GM19468 (cell line): Measurements from ENCODE around the gene TUBB8B.
"Not testable (repeated sequence)": the region's sequence is repeated elsewhere in the genome, so short reads cannot be mapped to it uniquely, and the experiment has no call there.

Experiments
- ATAC-seq: cut with Tn5 transposase; IDR thresholded peaks from one replicate; pipeline ENCODE4 v1.9.1; 2021; ENCODE audit warnings: mild to moderate bottlenecking, moderate library complexity, moderate number of reproducible peaks; ENCODE audit not compliant: unreplicated experiment; ENCODE audit errors: extremely low read depth

TUBB8B gene

DNA sequence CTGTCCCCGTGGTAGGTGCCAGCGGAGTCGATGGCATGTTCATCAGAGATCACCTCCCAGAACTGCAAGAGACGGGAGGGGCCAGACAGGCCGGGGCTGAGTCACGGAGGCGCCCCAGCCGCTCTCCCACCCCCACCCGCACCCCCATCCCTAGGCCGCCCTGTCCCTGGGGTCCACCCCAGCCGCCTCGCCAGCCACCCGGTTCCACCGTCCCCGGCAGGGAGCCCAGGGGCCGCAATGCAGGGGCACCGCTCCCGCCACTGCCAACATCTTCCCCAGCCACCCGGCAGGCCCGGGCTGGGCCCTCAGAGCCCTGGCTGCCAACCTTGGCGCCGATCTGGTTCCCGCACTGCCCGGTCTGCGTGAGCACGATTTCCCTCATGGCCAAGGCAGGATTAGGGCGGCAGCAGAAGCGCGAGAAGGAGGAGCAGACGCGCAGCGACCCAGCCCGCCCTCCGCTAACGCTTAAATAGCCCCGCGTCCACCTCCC is at the start of gene TUBB8B:
TSS of gene TUBB8B (minus strand) at position 440 of the 490 bp plus-strand sequence. CDS start at position 382, 58 bp downstream.
- ATAC-seq, result not testable (repeated sequence)

GRCh38 chr18:97252-97914 is 48.0 kb upstream of the TUBB8B start:
- ATAC-seq, result peak; percentile 97

DNA sequence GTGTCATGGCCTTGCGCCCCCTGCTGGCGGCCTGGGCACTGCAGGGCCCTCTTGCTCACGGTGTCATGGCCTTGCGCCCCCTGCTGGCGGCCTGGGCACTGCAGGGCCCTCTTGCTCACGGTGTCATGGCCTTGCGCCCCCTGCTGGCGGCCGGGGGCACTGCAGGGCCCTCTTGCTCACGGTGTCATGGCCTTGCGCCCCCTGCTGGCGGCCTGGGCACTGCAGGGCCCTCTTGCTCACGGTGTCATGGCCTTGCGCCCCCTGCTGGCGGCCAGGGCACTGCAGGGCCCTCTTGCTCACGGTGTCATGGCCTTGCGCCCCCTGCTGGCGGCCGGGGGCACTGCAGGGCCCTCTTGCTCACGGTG is 47.3 kb upstream of the TUBB8B start:
- ATAC-seq, result not testable (repeated sequence)

DNA sequence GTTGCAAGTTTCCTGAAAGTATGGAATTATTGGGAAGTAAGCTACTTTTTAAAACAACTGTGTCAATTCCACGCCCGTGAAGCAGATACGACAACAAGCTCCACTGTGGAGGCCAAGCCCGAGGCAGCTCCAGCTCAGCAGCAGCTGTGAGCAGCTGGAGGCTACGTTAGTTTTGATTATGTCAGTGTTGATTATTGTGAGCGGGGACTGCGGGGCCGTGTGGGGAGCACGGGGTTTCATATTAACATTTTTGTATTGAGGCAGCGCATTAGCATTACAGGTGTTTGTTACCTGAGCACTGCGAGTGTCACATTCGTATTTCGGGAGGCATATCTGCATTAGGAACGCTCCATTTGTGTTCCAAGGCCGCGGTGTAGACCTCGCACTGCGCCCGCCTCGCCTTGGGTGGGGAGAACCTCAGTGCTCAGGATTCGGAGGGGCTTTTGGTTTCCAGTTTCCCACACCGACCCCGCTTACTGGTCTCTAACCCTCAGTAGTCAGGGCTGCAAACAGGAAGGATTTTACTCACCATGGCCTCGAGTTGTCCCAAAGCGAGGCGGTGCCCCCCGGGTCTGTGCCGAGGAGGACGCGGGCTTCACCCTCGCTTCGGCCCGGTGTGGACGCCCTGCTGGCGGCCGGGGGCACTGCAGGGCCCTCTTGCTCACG is 46.8 kb upstream of the TUBB8B start:
- not testable (repeated sequence) for ATAC-seq

DNA sequence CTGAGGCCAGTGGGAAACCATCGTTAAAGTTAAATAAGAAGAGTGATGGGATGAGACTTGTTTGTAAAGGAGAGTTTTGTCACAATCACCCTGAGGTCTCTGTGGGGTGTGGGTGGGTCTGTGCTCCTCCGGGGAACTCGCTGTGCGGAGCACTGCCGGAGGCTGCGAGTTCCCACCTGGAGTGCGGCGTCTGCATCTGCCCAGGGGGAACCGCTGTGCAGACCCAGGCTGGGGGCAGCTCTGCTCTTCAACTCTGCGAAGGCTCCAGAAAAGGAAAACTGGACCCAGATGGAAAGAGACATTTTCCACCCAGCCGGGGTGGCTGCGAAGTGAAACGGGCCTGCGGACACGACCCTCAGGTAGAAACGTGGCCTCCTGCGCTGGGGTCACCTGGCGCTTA is 46.2 kb upstream of the TUBB8B start:
- ATAC-seq, result not testable (repeated sequence)

GRCh38 chr18:93897-94408 is 44.5 kb upstream of the TUBB8B start:
- ATAC-seq, result not testable (repeated sequence)

DNA sequence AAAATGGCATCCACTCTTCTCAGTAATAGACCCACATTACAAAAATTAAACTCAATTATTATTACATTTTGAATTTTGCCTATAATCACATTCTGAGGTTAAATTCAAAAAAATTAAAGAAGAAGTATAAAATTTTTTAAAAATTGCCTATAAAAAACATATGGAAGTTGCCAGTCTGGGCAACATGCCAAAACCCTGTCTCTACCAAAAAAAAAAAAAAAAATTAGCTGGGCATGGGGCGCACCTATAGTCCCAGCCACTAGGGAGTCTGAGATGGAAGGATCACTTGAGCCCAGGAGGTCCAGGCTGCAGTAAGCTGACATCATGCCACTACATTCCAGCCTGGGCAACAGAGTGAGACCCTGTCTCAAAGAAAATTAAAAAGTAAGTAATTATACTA is 42.1 kb upstream of the TUBB8B start:
- ATAC-seq, result not testable (repeated sequence)

DNA sequence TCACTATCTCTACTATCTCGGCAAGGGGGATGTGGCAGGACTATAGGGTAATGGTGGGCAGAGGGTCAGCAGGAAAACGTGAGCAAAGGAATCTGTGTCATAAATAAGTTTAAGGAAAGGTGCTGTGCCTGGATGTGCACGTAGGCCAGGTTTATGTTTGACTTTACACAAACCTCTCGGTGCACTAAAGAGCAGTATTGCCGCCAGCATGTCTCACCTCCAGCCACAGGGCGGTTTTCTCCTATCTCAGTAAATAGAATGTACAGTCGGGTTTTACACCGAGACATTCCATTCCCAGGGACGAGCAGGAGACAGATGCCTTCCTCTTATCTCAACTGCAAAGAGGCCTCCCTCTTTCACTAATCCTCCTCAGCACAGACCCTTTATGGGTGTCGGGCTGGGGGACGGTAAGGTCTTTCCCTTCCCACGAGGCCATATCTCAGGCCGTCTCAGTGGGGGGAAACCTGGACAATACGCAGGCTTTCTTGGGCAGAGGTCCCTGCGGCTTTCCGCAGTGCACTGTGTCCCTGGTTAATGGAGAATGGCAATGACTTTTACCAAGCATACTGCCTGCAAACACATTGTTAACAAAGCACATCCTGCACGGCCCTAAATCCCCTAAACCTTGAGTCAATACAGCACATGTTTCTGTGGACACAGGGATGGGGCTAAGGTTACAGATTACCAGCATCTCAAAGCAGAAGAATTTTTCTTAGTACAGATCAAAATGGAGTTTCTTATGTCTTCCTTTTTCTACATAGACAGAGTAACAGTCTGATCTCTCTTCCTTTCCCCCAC is 41.2 kb upstream of the TUBB8B start:
- ATAC-seq, result not testable (repeated sequence)

DNA sequence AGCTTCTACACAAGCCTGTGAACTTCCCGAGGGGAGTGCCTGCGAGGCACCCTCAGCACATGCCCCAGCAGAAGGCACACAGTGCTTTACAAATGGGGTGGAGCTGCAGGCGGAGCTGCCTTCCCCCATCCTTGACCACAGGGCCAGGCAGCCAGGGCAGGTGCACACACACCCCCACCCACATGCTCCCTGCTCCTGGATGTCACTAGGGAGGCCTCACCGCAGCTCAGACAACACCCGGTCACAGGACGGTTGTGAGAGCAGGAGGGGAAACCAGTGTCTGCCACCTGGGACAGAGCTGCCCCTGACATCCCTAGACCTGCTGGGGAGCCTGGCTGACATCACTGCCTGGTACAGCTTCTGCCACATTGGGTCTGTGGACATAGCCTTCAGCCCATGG is 39.7 kb upstream of the TUBB8B start:
- ATAC-seq, result not testable (repeated sequence)

DNA sequence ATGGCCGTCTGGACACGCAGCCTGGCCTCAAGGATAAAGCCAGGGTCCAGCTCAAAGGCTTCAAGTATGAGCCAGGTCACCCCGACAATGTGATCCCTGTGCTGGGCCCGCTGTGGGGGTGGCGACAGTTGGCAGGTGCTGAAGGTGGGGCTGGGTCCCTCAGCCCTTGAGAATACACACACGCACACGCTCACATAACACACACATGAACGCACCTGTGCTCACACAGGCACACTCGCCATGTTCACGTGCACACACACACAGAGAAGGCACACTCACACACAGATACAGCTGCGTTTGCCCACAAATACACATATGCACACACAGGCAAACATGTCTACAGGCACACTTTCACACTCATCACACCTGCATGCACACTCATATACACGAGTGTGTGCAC is 35.4 kb upstream of the TUBB8B start:
- not testable (repeated sequence) for ATAC-seq

DNA sequence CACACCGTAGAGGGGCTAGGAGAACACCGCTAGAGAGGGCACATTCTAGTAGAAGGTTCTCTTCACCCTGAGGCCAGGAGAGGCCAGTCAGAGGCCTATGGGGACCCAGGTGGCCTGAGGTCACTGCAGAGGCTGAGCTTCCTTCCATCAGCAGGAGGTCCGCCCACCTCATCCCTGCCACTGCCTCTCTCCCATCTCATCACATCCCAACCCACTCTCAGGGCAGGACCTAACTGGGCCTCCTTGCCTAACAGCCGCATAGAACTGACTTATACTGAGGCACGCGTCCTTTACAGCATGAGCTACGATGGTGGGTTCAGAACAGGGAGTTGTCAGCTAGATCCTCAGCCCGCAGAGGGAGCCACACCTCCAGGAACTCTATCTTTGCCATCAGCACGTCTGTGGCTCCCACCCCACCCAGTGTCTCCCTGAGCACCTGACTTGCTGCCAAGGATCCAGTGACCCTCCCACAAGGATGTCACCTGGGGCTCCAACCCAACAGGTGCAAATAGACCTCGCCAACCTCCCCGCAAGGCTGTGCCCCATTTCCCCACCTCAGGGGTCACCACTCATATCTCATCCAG is 33.3 kb upstream of the TUBB8B start:
- not testable (repeated sequence) for ATAC-seq

DNA sequence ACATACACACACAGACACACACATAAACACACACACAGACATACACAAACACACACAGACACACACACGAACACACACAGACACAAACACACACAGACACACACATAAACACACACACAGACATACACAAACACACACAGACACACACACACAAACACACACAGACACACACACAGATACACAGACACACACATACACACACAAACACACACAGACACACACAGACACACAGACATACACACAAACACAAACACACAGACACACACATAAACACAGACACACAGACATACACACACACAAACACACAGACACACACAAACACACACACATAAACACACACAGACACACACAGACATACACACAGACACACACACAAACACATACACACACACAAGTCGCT is 31.5 kb upstream of the TUBB8B start:
- ATAC-seq, result not testable (repeated sequence)

- ATAC-seq, result not testable (repeated sequence)
Measured at GRCh38 chr18:80202-80601, 30.8 kb upstream of the TUBB8B start.

DNA sequence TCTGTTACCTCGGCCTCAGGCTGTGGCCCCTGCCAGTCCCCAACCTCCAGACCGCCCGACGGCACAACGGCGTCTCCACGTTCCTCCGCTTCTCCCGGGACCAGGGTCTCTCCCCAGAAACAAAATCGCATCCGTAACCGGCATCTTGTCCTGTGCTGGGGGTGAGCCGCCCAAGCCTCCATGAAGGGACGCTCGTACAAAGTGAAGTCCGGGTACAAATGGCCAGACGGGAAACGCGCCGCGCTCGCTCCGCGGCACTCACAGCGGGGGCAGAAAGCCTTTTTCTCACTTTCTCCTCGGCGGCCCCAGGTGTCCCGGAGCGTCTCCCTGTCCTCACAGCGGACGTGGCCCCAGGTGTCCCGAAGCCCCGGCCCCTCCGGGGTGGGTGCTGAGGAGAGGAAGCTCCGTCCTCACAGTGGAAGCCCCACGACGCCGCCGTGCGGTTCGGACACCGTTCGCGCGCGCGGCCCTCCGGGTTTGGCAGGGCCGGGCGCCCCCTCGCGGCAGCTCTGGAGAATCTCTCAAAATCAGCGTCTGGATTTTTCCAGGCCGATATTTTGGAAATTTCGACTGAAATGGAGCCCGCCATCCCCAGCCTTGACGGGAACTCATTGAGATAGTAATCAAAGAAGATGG is 26.2 kb upstream of the TUBB8B start:
- ATAC-seq, result not testable (repeated sequence)

- ATAC-seq, result not testable (repeated sequence)
Measured at GRCh38 chr18:73181-73777, 23.9 kb upstream of the TUBB8B start.

GRCh38 chr18:67701-68100 is 18.3 kb upstream of the TUBB8B start:
- ATAC-seq, result not testable (repeated sequence)

DNA sequence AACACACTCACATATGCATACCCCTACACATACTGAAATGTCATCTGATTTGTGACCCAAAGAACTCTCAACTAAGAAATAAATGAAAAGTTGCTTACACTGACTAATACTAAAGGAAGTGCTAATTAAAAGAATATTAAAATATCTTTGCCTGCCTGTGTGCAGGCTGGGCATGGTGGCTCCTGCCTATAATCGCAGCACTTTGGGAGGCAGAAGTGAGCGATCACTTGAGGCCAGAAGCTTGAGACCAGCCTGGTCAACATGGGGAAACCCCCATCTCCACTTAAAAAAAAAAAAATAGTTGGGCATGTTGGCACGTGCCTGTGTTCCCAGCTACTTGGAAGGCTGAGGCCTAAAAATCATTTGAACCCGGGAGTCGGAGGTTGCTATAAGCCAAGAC is 14.9 kb upstream of the TUBB8B start:
- not testable (repeated sequence) for ATAC-seq

GRCh38 chr18:63656-64055 is 14.2 kb upstream of the TUBB8B start:
- not testable (repeated sequence) for ATAC-seq

GRCh38 chr18:54388-54787 is 5.0 kb upstream of the TUBB8B start:
- not testable (repeated sequence) for ATAC-seq
